ENCODE data around the gene NCBP2. TPM values are rescaled to one million over a fixed set of nuclear protein-coding genes. Genes with fewer than 3 reads are reported as not detected.

NCBP2 gene
- total RNA-seq, 1 donor from 2014 or later: 61.3 TPM

- intact Hi-C loops (cut with micrococcal nuclease): loop anchor here (1.0 to 2.0 kb wide), 7 partner anchors 26 to 432 kb away; partner anchors contain the start of genes DLG1, NCBP2 and SENP5
Observed at GRCh38 chr3:196968233-196969133, 26.2 kb upstream of the NCBP2 start, which contains the start of gene PIGZ. Gene PIGZ, minus strand, starts transcription at chr3:196968833. Its CDS starts 16,802 bp downstream, at chr3:196952031.

GRCh38 chr3:196967412-196968232 lies 25.3 kb upstream of the NCBP2 start:
- intact Hi-C loops (cut with micrococcal nuclease): loop anchor here (2.0 kb wide), 3 partner anchors 331 to 431 kb away; partner anchors contain the start of gene DLG1

GRCh38 chr3:196966526-196967401 lies 24.4 kb upstream of the NCBP2 start:
- intact Hi-C loops (cut with micrococcal nuclease): no loop called here

- intact Hi-C loops (cut with micrococcal nuclease): no loop called here
Observed at GRCh38 chr3:196965804-196966173, 23.5 kb upstream of the NCBP2 start.

GRCh38 chr3:196965112-196965803 lies 22.9 kb upstream of the NCBP2 start:
- intact Hi-C loops (cut with micrococcal nuclease): no loop called here

- intact Hi-C loops (cut with micrococcal nuclease): no loop called here
Observed at GRCh38 chr3:196963631-196963953, 21.3 kb upstream of the NCBP2 start.

GRCh38 chr3:196962930-196963630 lies 20.8 kb upstream of the NCBP2 start:
- intact Hi-C loops (cut with micrococcal nuclease): no loop called here

- intact Hi-C loops (cut with micrococcal nuclease): no loop called here
Observed at GRCh38 chr3:196962108-196962929, 20.0 kb upstream of the NCBP2 start.

- intact Hi-C loops (cut with micrococcal nuclease): no loop called here
Observed at GRCh38 chr3:196954832-196955231, 12.5 kb upstream of the NCBP2 start.

GRCh38 chr3:196951371-196951770 lies 9.0 kb upstream of the NCBP2 start:
- intact Hi-C loops (cut with micrococcal nuclease): no loop called here

GRCh38 chr3:196949750-196950149 lies 7.4 kb upstream of the NCBP2 start:
- intact Hi-C loops (cut with micrococcal nuclease): loop anchor here (10.0 kb wide), 1 partner anchor 415 kb away; no protein-coding TSS in a partner anchor

- intact Hi-C loops (cut with micrococcal nuclease): loop anchor here (10.0 kb wide), 1 partner anchor 414 kb away; no protein-coding TSS in a partner anchor
Observed at GRCh38 chr3:196949285-196949619, 6.9 kb upstream of the NCBP2 start.

GRCh38 chr3:196948442-196949284 lies 6.3 kb upstream of the NCBP2 start:
- intact Hi-C loops (cut with micrococcal nuclease): loop anchor here (10.0 kb wide), 1 partner anchor 414 kb away; no protein-coding TSS in a partner anchor

GRCh38 chr3:196947860-196948441 lies 5.6 kb upstream of the NCBP2 start:
- intact Hi-C loops (cut with micrococcal nuclease): loop anchor here (10.0 kb wide), 1 partner anchor 413 kb away; no protein-coding TSS in a partner anchor

- intact Hi-C loops (cut with micrococcal nuclease): loop anchor here (10.0 kb wide), 1 partner anchor 412 kb away; no protein-coding TSS in a partner anchor
Observed at GRCh38 chr3:196947136-196947859, 5.0 kb upstream of the NCBP2 start.

- intact Hi-C loops (cut with micrococcal nuclease): loop anchor here (5.0 to 10.0 kb wide), 3 partner anchors 409 to 1037 kb away; partner anchors contain the start of genes LRCH3 and TNK2
Observed at GRCh38 chr3:196944037-196944790, 1.9 kb upstream of the NCBP2 start.
